Stimulated activated CD8-positive, alpha-beta memory T cell treated with anti-CD3 and anti-CD28 coated beads, Interleukin-7, amount 100 ng/mL, for 48 hours (primary cell): ENCODE data around the gene TBR1.

Experiments
- DNase-seq, 2 donors: peaks; one replicate each; pipeline ENCODE4 v3.0.0-alpha.2; 2020; ENCODE audit warnings: low read depth in 1 of 2; ENCODE audit errors: extremely low read depth in 1 of 2

The TBR1 gene

DNA sequence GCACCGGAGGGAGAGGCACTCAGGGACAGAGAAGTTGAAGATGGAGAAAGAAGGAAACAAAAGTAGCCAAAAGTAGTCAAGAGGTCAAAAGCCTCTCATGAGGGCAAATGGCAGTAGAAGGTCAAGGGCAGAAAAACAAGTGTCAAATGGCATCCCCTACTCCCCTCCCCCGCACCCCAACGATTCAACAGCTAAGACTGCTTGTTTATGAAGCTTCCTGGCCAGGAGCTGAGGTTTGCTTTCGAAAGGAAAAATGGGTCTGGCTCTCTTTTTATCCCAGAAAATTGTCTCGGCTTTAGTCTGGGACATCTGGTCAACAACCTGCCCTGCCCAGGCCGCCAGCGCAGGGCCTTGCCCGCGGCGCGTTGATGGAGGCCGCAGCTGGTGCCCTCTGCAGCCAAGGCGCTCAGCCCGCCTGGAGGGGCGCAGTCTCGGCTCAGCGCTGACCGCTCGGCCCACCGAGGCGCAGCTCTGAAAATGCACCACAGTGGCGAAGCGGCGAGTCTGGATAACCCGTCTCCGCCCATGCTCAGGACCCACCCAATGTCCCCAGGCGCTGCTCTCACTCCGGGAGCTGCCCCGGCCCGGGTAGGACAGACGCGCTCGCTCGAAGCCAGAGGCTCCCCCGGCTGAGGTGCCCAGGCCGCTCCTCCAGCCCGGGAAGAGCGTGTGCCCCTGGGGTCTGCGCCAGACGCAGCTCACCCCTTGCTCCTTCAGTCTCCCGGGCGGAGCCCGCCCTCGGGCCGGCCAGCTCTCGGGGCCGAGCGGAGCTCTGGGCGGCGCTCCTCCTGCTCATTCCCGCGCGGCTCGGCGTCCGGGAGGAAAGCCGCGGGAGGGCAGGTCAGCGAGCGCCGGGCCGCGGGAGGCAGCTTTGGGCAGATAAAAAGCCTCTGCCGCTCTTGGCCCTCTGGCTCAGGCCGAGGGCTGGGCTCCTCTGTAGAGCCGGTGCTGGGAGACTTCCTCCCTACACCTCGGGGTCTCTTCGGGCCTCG, 1.8 kb upstream of the TBR1 start:
- DNase-seq: no peak

DNA sequence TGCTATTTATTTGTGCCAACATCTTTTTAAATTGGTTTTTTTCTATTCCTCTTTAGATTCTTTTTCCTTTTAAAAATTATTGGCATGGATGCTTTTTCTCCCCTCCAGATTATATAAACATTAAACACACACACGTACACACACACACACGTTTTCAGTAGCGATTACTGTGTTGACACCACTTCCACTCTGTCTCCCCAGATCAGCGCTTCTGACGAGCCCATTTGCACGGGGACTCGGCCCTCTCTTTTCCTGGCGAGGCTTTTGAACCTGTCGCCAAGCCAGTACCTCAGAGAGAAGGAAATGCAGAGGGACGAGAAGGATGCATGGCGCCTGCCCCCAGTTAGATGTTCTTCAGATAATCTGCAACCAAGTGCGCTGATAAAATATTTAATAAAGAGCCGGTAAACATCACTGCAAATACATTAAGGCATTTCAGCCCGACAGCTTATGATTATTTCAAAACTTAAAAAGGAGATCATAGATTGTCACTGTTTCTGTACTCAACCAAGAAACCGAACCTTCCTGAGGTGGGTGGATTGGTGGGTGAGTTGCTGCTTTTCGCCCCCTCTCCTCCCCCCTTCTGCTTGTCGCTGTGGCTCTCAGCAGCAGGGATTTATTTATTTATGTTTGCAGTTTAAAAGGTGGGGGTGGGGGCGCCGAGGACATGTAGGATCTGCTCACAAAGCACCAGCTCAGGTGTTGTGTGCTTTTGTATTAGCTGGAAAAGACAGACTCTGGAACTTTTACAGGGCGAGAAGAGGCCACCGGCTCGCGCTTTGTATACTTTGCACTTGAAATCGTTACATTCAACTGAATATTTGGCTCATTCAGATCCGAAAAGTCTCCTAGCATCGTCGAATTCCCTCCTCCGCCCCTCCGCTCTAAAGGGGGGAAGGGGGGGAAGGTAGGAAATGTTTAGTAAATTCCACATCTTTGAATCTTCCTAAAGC, 787 bp upstream of the TBR1 start:
- no peak for DNase-seq

- no peak for DNase-seq
These were observed 776 bp downstream of the TBR1 start for GRCh38 chr2:161416708-161417437.

DNA sequence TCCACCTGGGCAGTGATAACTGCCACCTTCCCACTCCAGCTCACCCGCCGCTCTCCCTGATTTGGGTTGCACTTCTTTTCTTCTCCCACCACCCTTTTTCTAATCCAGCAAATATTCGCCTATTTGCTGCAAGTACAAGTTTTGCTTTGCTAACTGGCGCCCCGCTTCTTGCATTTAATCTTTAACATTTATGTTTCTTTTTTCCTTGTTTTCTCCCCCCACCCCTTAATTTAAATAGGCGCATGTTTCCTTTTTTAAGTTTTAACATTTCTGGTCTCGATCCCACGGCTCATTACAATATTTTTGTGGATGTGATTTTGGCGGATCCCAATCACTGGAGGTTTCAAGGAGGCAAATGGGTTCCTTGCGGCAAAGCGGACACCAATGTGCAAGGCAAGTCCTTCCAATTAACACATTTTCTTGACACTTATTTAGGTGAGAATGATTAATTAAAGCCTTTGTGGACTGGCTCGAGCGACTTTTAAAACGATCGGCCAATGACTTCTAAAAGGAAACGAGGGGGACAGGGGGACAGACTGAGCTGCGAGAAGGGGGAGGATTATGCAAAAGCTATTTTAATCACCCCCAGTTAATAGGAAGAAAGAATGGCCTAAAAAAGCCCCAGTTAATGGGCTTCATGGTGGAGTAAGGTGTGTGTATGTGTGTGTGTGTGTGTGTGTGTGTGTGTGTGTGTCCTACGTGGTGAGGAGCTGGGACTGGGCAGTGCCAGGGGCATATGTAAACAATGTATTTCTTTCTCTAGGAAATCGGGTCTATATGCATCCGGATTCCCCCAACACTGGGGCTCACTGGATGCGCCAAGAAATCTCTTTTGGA, 1.6 kb downstream of the TBR1 start:
- no peak for DNase-seq

- DNase-seq: no peak
These were observed 2.2 kb downstream of the TBR1 start for GRCh38 chr2:161418275-161418714.

- no peak for DNase-seq
These were observed 2.9 kb downstream of the TBR1 start for GRCh38 chr2:161418715-161419637.

- DNase-seq: no peak
These were observed 3.6 kb downstream of the TBR1 start for GRCh38 chr2:161419638-161420190.

- no peak for DNase-seq
These were observed 4.4 kb downstream of the TBR1 start for GRCh38 chr2:161420406-161421074.

GRCh38 chr2:161421686-161422085, 5.6 kb downstream of the TBR1 start:
- DNase-seq: no peak

DNA sequence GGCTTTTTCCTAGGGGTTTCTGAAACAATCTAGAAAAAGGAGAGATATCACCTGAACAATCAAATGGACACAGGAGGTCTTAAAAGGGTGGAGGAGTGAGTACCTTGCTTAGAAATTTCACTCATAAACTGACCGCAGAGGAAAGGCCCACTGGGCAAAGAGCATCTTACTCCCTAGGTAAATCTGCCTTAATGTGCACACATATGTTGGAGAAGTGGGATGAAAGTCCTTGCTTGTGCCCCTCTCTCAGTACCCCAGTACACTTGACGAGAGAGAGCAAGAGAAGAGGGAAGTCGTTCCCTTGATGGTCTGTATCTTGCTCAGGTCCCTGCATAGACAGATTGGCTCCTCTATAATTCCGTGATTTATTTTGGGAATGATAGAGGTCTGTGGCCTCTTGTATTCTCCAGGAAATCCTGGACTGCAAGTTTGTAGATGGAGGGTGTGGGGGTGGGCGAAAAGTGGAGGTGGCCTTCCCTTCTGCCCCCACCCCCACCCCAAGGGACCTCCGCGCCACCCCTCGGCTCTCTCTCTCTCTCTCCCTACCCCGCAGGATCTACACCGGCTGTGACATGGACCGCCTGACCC, 6.8 kb downstream of the TBR1 start:
- DNase-seq: no peak

- DNase-seq: no peak
These were observed 7.6 kb downstream of the TBR1 start for GRCh38 chr2:161423421-161424393.

GRCh38 chr2:161424394-161424769, 8.3 kb downstream of the TBR1 start:
- no peak for DNase-seq

DNA sequence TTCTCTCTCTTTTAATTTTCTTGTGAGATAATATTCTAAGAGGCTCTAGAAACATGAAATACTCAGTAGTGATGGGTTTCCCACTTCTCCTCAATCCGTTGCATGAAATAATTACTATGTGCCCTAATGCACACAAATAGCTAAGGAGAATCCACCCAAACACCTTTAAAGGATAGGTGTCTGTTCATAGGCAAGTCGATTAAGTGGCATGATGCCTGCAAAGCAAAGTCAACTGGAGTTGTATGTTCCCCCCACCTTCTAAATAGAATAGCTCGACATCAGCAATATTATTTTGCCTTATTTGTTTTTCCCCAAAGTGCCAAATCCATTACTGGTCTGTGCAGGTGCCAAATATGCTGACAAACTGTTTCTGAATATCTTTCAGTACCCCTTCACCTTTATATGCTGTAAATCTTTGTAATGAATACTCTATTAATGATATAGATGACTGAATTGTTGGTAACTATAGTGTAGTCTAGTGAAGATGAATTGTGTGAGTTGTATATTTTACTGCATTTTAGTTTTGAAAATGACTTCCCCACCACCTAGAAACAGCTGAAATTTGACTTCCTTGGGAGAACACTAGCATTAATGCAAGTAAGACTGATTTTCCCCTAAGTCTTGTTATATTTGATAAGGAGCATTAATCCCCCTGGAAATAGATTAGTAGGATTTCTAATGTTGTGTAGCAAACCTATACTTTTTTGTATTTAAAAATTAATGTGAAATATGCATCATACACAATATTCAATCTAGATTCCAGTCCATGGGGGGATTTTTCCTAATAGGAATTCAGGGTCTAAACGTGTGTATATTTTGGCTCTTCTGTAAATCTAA, 9.0 kb downstream of the TBR1 start:
- DNase-seq: no peak

GRCh38 chr2:161425728-161426454, 9.8 kb downstream of the TBR1 start:
- DNase-seq: no peak

GRCh38 chr2:161426455-161426921, 10.4 kb downstream of the TBR1 start:
- no peak for DNase-seq
